ENCODE measurements around the gene ZKSCAN2.

The ZKSCAN2 gene

GRCh38 chr16:25253322-25253721, 4.3 kb downstream of the ZKSCAN2 start:
- peaks cover 0 to 23% (median 18%) of the 10 kb centered on the region in 4 donors for H3K4me1 ChIP-seq
- no peaks in the 10 kb centered on the region for H3K27me3 ChIP-seq
- peaks cover 52 to 62% (median 60%) of the 10 kb centered on the region in 3 donors for H3K36me3 ChIP-seq
- H3K9me3 ChIP-seq: no peaks in the 10 kb centered on the region
- intact Hi-C loops (cut with DNase I; ENCODE audit: low total_unique reads): loop anchor here (10.0 kb wide), 1 partner anchor 149 kb away; no protein-coding TSS in a partner anchor
- DNase-seq: no peak
- no peak overlapping the region for H3K4me3 ChIP-seq
- TF ChIP-seq CTCF (IDR thresholded peaks at IDR 0.05): no peak
- no peak overlapping the region for H3K27ac ChIP-seq

GRCh38 chr16:25250467-25250866, 7.2 kb downstream of the ZKSCAN2 start:
- H3K4me3 ChIP-seq: no peak overlapping the region
- peaks cover 78 to 87% (median 87%) of the 10 kb centered on the region in 3 donors for H3K36me3 ChIP-seq
- DNase-seq: no peak
- H3K4me1 ChIP-seq: peaks cover 0 to 6% (median 3%) of the 10 kb centered on the region in 4 donors
- peaks cover 0 to 3% (median 0%) of the 10 kb centered on the region in 3 donors for H3K9me3 ChIP-seq
- no peaks in the 10 kb centered on the region for H3K27me3 ChIP-seq
- intact Hi-C loops (cut with DNase I; ENCODE audit: low total_unique reads): loop anchor here (10.0 kb wide), 1 partner anchor 146 kb away; no protein-coding TSS in a partner anchor
- TF ChIP-seq CTCF (IDR thresholded peaks at IDR 0.05): no peak
- no peak overlapping the region for H3K27ac ChIP-seq

- no peak for DNase-seq
- no peak for TF ChIP-seq CTCF (IDR thresholded peaks at IDR 0.05)
- peaks cover 34 to 52% (median 43%) of the 10 kb centered on the region in 3 donors for H3K36me3 ChIP-seq
- H3K9me3 ChIP-seq: peaks cover 0 to 42% (median 21%) of the 10 kb centered on the region in 3 donors
- no peaks in the 10 kb centered on the region for H3K27me3 ChIP-seq
- no peak overlapping the region for H3K27ac ChIP-seq
- H3K4me3 ChIP-seq: no peak overlapping the region
- H3K4me1 ChIP-seq: no peaks in the 10 kb centered on the region
- intact Hi-C loops (cut with DNase I; ENCODE audit: low total_unique reads): no loop called here
Measured at GRCh38 chr16:25235991-25236390, 21.7 kb downstream of the ZKSCAN2 start.

GRCh38 chr16:25228372-25228771, 29.3 kb downstream of the ZKSCAN2 start:
- intact Hi-C loops (cut with DNase I; ENCODE audit: low total_unique reads): loop anchor here (10.0 kb wide), 1 partner anchor 174 kb away; no protein-coding TSS in a partner anchor
- H3K27ac ChIP-seq: no peak overlapping the region
- H3K4me1 ChIP-seq: peaks cover 0 to 8% (median 4%) of the 10 kb centered on the region in 4 donors
- no peak for TF ChIP-seq CTCF (IDR thresholded peaks at IDR 0.05)
- H3K9me3 ChIP-seq: no peaks in the 10 kb centered on the region
- no peaks in the 10 kb centered on the region for H3K36me3 ChIP-seq
- no peak overlapping the region for H3K4me3 ChIP-seq
- DNase-seq: no peak
- no peaks in the 10 kb centered on the region for H3K27me3 ChIP-seq

GRCh38 chr16:25224731-25225319, 32.8 kb downstream of the ZKSCAN2 start:
- no peak for DNase-seq
- Histone ChIP-seq H3K4me1 (peaks cover 0 to 8% (median 4%) of the 10 kb centered on the region in 4 donors), H3K27ac (peak overlapping the region in 1 of 2 donors; percentile 10), H3K27me3 (no peaks in the 10 kb centered on the region), H3K36me3 (no peaks in the 10 kb centered on the region), H3K4me3 (no peak overlapping the region), H3K9me3 (no peaks in the 10 kb centered on the region)
- TF ChIP-seq CTCF (IDR thresholded peaks at IDR 0.05): no peak
- intact Hi-C loops (cut with DNase I; ENCODE audit: low total_unique reads): loop anchor here (10.0 kb wide), 1 partner anchor 170 kb away; no protein-coding TSS in a partner anchor

Measured in tibial artery (tissue), 4 donors.